ENCODE measurements around the gene CLDN7.

The CLDN7 gene

GRCh38 chr17:7219812-7220592 is 42.3 kb downstream of the CLDN7 start, which contains the start of the genes ACADVL and DLG4:
TSS of gene ACADVL (plus strand) at chr17:7219938. CDS start at chr17:7219985, 47 bp downstream.
TSS of gene DLG4 (minus strand) at chr17:7219836.
- no peak for DNase-seq (ENCODE audit: low read depth, low spot score)

DNA sequence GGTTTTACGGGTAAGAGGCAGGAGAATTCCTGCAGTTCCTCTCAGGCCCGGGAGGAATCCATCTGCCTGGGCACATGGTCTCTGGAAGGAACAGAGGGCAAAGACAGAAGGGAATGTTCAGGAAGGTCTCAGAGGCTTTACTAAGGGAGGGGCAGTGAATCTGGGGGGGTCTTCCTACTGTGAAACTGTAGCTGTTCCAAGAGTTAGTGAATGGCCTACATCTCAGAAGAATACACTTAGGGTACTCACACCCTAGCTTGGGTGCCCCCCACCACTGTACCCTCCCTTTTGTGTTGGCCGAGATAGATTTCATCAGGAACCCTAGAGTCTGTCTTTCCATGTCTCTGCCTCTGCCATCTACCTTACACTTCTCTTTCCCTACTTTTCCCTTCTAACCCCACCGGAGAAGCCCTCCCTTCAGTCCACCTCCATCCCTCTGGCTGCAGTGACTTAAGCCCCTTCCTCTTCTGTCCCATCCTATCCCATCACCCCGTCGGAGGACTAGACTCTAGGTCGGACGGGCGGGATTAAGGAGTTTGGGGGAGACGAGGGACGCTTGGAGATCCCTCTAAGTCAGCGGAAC is 43.0 kb downstream of the CLDN7 start:
- DNase-seq (ENCODE audit: low read depth, low spot score), result no peak

- no peak for DNase-seq (ENCODE audit: low read depth, low spot score)
These were observed 43.5 kb downstream of the CLDN7 start for GRCh38 chr17:7218758-7219157.

GRCh38 chr17:7218166-7218565 is 44.1 kb downstream of the CLDN7 start:
- DNase-seq (ENCODE audit: low read depth, low spot score), result no peak

DNA sequence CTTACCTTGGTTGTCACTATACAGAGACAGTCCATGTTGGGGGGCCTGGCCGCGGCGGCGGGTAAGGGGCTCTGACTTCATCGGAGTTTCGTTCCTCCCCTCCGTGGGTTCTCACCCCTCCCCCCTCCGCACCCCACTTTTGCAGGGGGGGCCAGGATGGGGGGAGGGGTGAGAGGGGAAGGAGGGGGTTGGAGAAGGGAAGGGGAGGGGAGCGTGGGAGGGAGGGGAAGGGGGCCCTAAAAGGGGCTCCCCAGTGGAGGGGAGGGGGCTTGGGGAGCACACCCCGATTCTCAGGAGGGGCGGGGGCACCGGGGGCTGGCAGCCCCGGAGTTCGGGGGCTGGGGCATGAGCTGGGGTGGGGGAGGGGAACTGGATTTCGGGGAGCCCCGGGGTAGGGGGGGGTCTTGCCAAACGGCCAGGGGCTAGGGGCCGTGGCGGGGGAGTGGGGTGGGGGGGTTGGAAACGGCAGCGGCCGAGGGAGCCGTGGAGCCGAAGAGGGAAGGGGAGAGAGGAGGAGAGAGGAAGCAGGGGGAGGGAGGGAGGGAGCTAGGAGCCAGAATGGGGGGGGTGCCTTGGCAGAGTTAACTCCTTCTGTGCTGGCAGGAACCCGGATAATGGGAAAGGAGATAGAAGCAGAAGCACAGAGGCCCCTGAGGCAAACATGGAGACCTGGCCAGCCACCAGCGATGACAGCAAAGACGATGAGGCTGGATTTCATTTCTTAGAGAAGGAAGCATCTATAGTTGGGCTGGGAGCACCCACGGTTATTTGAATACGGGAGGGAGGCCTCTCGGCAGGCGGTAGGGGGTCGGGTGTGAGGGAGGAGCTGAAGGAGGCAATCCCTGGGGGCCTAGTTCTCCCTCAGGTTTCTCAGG is 44.9 kb downstream of the CLDN7 start:
- DNase-seq (ENCODE audit: low read depth, low spot score), result no peak

DNA sequence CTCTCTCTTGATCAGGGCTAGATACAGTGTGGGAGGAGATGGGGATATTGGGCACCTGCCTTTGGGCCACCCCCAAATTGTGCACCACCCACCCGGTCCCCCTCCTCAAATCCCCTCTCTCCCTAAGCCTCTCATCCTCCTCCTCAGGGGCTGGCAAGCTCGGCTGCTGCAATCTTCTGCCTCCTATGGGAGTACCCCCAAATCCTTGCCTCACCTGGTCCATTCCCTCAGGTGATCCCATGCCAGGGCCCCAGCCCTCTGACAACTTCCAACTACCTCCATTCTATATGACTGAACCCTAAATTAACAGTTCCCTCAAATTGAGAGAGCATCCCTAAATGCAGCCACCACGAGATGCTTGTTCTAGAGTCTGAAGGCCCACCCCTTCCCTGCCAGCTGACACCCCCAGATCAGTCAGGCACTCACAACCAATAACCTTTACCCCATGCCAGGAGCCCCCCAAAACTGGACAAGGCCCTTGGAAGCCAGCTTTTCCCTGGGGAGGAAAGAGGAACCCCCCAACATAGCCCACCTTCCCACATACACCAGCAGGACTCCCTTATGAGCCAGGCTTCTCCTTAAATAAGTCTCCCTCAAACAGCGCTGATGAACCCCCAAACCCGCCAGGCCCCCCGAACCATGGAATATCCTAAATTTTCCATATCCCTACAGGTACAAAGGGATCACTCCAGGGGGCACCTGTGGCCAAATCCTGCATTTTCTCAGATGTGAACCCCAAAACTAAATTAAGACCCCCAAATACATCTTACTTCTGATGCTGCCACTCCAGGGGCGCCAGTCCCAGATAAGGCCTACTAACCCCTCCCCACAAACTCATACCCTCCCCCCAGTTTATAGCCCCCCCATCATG is 45.8 kb downstream of the CLDN7 start:
- no peak for DNase-seq (ENCODE audit: low read depth, low spot score)

DNA sequence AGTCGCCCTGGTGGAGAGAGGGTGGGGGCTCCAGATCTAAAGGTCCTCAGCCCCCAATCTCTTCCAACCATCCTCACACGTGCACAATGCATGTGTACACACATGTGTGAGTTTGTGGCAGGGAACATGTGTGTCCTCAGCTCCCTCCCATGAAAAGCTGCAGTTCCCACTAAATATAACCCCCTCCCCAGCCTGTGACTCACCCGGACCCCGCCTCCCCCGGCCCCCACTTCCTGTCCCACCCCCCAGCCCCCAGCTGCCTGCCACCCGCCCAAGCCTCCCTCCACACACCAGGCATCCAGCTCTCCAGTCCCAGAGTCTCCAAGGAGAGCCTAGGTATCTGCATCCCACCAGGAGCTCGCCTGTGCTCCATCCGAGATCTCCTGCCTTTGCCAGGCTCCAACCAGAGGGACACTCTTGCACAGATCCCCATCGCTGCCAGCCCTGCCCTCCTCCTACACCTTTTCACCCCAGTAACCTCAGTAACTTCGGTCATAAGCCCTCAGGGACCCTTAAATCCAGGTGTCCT is 46.6 kb downstream of the CLDN7 start:
- no peak for DNase-seq (ENCODE audit: low read depth, low spot score)

- no peak for DNase-seq (ENCODE audit: low read depth, low spot score)
These were observed 47.1 kb downstream of the CLDN7 start for GRCh38 chr17:7215136-7215638.

- peak; percentile 92 for DNase-seq (ENCODE audit: low read depth, low spot score)
These were observed 47.8 kb downstream of the CLDN7 start for GRCh38 chr17:7214300-7215135.

- DNase-seq (ENCODE audit: low read depth, low spot score), result peak; percentile 52
These were observed 48.4 kb downstream of the CLDN7 start for GRCh38 chr17:7213895-7214299.

DNA sequence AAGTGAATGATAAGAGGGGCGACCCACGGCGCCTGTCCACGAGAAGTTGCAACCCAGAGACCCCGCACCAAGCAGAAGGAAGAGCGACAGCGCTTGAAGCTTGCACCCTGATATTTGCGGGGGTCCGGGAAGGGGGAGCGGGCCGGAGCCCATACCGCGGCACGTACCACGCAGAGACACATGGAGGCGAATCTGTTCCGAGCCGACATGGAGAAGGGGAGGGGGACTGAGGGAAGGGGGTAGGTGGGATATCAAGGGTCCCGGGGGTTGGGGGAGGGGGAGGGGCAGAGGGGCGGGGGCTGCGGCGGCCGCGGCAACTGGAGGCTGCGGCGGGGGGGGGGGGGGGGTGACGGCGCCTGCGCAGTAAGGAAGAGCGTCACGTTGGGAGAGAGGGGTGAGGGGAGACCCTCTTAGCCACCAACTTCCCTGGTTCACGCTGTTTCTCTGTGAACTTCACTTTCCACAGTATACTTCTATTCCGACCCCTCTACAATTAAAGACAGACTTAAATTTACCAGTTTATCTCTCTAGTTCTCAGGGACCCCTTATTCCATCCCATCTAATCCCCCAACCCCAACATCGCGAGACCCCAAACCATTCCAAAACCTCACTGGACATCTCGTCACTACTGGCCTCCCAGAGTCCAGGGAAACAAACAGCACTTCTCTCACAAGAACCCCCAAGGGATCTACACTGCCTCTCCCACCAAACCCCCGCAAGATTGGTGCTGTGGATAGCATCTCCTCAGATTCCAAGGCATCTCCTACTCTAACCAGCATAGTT is 50.6 kb downstream of the CLDN7 start:
- no peak for DNase-seq (ENCODE audit: low read depth, low spot score)

Data from brain pericyte (primary cell).